ENCODE data around the gene CARNS1. TPM values are rescaled to one million over a fixed set of nuclear protein-coding genes. Genes with fewer than 3 reads are reported as not detected.

Gene CARNS1
- total RNA-seq, 1 experiment from 2014 or later: 0.13 TPM

- CTCF ChIA-PET: no interaction called here
- Histone ChIP-seq H3K27ac (ENCODE audit: low read depth, low read length, poor library complexity, severe bottlenecking) (no peak overlapping the region), H3K36me3 (ENCODE audit: insufficient read depth, low read length, poor library complexity, severe bottlenecking) (no peaks in the 10 kb centered on the region), H3K4me1 (ENCODE audit: insufficient read depth, low read length, poor library complexity, severe bottlenecking) (peaks cover 5% of the 10 kb centered on the region), H3K9me3 (ENCODE audit: low read depth, low read length, poor library complexity, severe bottlenecking) (no peaks in the 10 kb centered on the region), H3K4me3 (ENCODE audit: low read depth, low read length, poor library complexity, severe bottlenecking) (no peak overlapping the region), H3K27me3 (replicated peaks; ENCODE audit: insufficient read depth, low read depth, low read length, poor library complexity) (no peaks in the 10 kb centered on the region)
- TF ChIP-seq CTCF (conservative IDR thresholded peaks at IDR 0.05; ENCODE audit: low read depth, low read length): no peak
- TF ChIP-seq EZH2 (IDR thresholded peaks at IDR 0.05; ENCODE audit: borderline replicate concordance, low read depth, low read length, poor library complexity, severe bottlenecking): no peak
- POLR2A ChIA-PET (ENCODE audit: low non-redundant PET): no interaction called here
- no peak for DNase-seq (ENCODE audit: low spot score)
- intact Hi-C loops (cut with micrococcal nuclease; ENCODE audit: unreplicated experiment): no loop called here
- BruUV-seq (replicated peaks): no TSS peak
Observed at GRCh38 chr11:67410369-67410831, 5.1 kb upstream of the CARNS1 start.

- ChIA-PET CTCF (no interaction called here), POLR2A (ENCODE audit: low non-redundant PET) (no interaction called here)
- intact Hi-C loops (cut with micrococcal nuclease; ENCODE audit: unreplicated experiment): no loop called here
- no TSS peak for BruUV-seq (replicated peaks)
- TF ChIP-seq CTCF (conservative IDR thresholded peaks at IDR 0.05; ENCODE audit: low read depth, low read length) (no peak), EZH2 (IDR thresholded peaks at IDR 0.05; ENCODE audit: borderline replicate concordance, low read depth, low read length, poor library complexity, severe bottlenecking) (no peak)
- Histone ChIP-seq H3K9me3 (ENCODE audit: low read depth, low read length, poor library complexity, severe bottlenecking) (no peaks in the 10 kb centered on the region), H3K4me1 (ENCODE audit: insufficient read depth, low read length, poor library complexity, severe bottlenecking) (peaks cover 12% of the 10 kb centered on the region), H3K36me3 (ENCODE audit: insufficient read depth, low read length, poor library complexity, severe bottlenecking) (no peaks in the 10 kb centered on the region), H3K27me3 (replicated peaks; ENCODE audit: insufficient read depth, low read depth, low read length, poor library complexity) (no peaks in the 10 kb centered on the region), H3K4me3 (ENCODE audit: low read depth, low read length, poor library complexity, severe bottlenecking) (no peak overlapping the region), H3K27ac (ENCODE audit: low read depth, low read length, poor library complexity, severe bottlenecking) (no peak overlapping the region)
- no peak for DNase-seq (ENCODE audit: low spot score)
Observed at GRCh38 chr11:67410984-67411784, 4.3 kb upstream of the CARNS1 start.

- H3K27ac ChIP-seq (ENCODE audit: low read depth, low read length, poor library complexity, severe bottlenecking): no peak overlapping the region
- ChIA-PET CTCF (no interaction called here), POLR2A (ENCODE audit: low non-redundant PET) (no interaction called here)
- no peak overlapping the region for H3K4me3 ChIP-seq (ENCODE audit: low read depth, low read length, poor library complexity, severe bottlenecking)
- intact Hi-C loops (cut with micrococcal nuclease; ENCODE audit: unreplicated experiment): no loop called here
- BruUV-seq (replicated peaks): no TSS peak
- no peaks in the 10 kb centered on the region for H3K27me3 ChIP-seq (replicated peaks; ENCODE audit: insufficient read depth, low read depth, low read length, poor library complexity)
- TF ChIP-seq EZH2 (IDR thresholded peaks at IDR 0.05; ENCODE audit: borderline replicate concordance, low read depth, low read length, poor library complexity, severe bottlenecking): no peak
- no peak for TF ChIP-seq CTCF (conservative IDR thresholded peaks at IDR 0.05; ENCODE audit: low read depth, low read length)
- no peak for DNase-seq (ENCODE audit: low spot score)
- no peaks in the 10 kb centered on the region for H3K36me3 ChIP-seq (ENCODE audit: insufficient read depth, low read length, poor library complexity, severe bottlenecking)
- H3K4me1 ChIP-seq (ENCODE audit: insufficient read depth, low read length, poor library complexity, severe bottlenecking): peaks cover 18% of the 10 kb centered on the region
- H3K9me3 ChIP-seq (ENCODE audit: low read depth, low read length, poor library complexity, severe bottlenecking): no peaks in the 10 kb centered on the region
Observed at GRCh38 chr11:67411785-67412152, 3.7 kb upstream of the CARNS1 start.

Data from A673 (cell line).